K562 (cell line): ENCODE data around the gene DRAXIN. TPM values are rescaled to one million over a fixed set of nuclear protein-coding genes. Genes with fewer than 3 reads are reported as not detected.

Experiments
- BCOR ChIP-seq: fragments of 450-650 bp; IDR thresholded peaks from 2 replicates; pipeline ENCODE4 v1.6.1; 2016
- ETV5 ChIP-seq: sonication (generic); formaldehyde crosslinking; IDR thresholded peaks from 2 replicates; pipeline ENCODE4 v1.4.0; 2020; ENCODE audit warnings: low read depth, mild to moderate bottlenecking, missing genetic modification reagents
- HOXB6 ChIP-seq: fragments of 250-450 bp; sonication (Bioruptor Pico); IDR thresholded peaks from 2 replicates; pipeline ENCODE4 v1.5.1; 2022; ENCODE audit warnings: mild to moderate bottlenecking, borderline replicate concordance
- ILF3 ChIP-seq: fragments of 450-650 bp; IDR thresholded peaks from 2 replicates; pipeline ENCODE4 v1.6.1; 2018; ENCODE audit warnings: antibody characterized with exemption, mild to moderate bottlenecking, moderate library complexity, borderline replicate concordance
- PHTF2 ChIP-seq: fragments of 250-450 bp; sonication (Bioruptor Pico); IDR thresholded peaks from 2 replicates; pipeline ENCODE4 v1.5.0; 2021; ENCODE audit warnings: mild to moderate bottlenecking
- polyA plus RNA-seq, 8 experiments: library from polyadenylated mRNA; depleted of rRNA in 4 of 8; stranded (reverse) in 5 of 8; unstranded in 3 of 8; fragments of >200 nt; fragmentation: Nextera tagmentation in 2 of 8; fragmentation: Illumina TruSeq in 1 of 8; extraction: Ambion mirVana in 2 of 8; extraction: Trizol in 1 of 8; gene quantifications; 2 replicates each; pipeline versions ENCODE4 v1.2.1 to v1.2.3, GENCODE V29; 2011 to 2014; ENCODE audit warnings: inconsistent platforms in 1 of 8, missing spikeins in 1 of 8
- total RNA-seq, 7 experiments: library from RNA; depleted of rRNA in 6 of 7; stranded (reverse); fragments of >200 nt in 6 of 7; fragmentation: Illumina TruSeq in 2 of 7; extraction: Trizol in 2 of 7; gene quantifications; 2 replicates each; pipeline versions ENCODE4 v1.2.1 to v1.2.3, GENCODE V29; 2011 to 2021; ENCODE audit warnings: low replicate concordance in 1 of 7
- TF ChIP-seq, protein P1 (sequence below): sonication (generic); formaldehyde crosslinking; IDR thresholded peaks from 2 replicates; pipeline ENCODE4 v1.8.0; 2022; ENCODE audit warnings: mild to moderate bottlenecking, missing genetic modification reagents
- TF ChIP-seq, protein P2 (sequence below): fragments of 450-650 bp; IDR thresholded peaks from 2 replicates; pipeline ENCODE4 v1.6.1; 2016; ENCODE audit warnings: mild to moderate bottlenecking, moderate library complexity
- TF ChIP-seq, protein P3 (sequence below), 3 experiments: IDR thresholded peaks in 2 of 3; conservative IDR thresholded peaks in 1 of 3; 2 replicates each; pipeline ENCODE4 v1.5.1; 2011 to 2012; ENCODE audit warnings: low read length in 3 of 3, mild to moderate bottlenecking in 3 of 3, control low read depth in 2 of 3, improper control_type of control experiment in 1 of 3, inconsistent platforms in 1 of 3, low read depth in 1 of 3, mixed read lengths in 1 of 3, moderate library complexity in 1 of 3; ENCODE audit not compliant: insufficient read depth in 2 of 3
- TF ChIP-seq, protein P4 (sequence below): IDR thresholded peaks from 2 replicates; pipeline ENCODE4 v1.6.1; 2011; ENCODE audit not compliant: insufficient read length; ENCODE audit errors: extremely low read depth

DRAXIN gene
- total and polyA plus RNA-seq, 9 of the 15 experiments (the other 6 are each of a cell fraction or from before 2014, with no cell fraction given), result 0.01 to 0.04 (median 0.01) TPM; not detected in 6

DNA sequence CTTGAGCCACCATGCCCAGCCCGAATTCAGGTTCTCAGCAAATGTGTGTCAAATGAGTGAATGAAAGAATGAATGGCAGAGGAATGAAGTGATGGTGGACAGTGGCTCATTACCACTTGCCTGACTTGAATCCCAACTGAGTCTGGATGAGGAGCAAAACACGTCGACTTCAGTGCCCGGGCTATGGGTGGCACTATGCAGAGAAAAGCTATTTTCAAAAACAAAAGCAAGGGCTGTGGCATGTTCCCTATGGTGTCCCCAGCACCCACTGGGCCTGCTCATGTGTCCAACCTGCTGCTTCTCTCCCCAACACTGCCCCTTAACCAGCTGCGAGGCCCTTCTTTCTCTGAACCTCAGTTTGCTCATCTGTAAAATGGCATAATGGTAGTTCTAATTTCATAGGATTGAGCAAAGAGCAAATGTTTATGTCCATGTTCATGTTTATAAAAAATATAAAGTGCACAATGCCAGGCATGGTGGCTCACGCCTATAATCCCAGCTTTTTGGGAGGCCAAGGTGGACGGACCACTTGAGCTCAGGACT is 6.2 kb upstream of the DRAXIN start (continued):
- TF ChIP-seq, protein P1, sequence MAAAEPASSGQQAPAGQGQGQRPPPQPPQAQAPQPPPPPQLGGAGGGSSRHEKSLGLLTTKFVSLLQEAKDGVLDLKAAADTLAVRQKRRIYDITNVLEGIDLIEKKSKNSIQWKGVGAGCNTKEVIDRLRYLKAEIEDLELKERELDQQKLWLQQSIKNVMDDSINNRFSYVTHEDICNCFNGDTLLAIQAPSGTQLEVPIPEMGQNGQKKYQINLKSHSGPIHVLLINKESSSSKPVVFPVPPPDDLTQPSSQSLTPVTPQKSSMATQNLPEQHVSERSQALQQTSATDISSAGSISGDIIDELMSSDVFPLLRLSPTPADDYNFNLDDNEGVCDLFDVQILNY (CRISPR knock-in tag), result no peak
- TF ChIP-seq, protein P2, sequence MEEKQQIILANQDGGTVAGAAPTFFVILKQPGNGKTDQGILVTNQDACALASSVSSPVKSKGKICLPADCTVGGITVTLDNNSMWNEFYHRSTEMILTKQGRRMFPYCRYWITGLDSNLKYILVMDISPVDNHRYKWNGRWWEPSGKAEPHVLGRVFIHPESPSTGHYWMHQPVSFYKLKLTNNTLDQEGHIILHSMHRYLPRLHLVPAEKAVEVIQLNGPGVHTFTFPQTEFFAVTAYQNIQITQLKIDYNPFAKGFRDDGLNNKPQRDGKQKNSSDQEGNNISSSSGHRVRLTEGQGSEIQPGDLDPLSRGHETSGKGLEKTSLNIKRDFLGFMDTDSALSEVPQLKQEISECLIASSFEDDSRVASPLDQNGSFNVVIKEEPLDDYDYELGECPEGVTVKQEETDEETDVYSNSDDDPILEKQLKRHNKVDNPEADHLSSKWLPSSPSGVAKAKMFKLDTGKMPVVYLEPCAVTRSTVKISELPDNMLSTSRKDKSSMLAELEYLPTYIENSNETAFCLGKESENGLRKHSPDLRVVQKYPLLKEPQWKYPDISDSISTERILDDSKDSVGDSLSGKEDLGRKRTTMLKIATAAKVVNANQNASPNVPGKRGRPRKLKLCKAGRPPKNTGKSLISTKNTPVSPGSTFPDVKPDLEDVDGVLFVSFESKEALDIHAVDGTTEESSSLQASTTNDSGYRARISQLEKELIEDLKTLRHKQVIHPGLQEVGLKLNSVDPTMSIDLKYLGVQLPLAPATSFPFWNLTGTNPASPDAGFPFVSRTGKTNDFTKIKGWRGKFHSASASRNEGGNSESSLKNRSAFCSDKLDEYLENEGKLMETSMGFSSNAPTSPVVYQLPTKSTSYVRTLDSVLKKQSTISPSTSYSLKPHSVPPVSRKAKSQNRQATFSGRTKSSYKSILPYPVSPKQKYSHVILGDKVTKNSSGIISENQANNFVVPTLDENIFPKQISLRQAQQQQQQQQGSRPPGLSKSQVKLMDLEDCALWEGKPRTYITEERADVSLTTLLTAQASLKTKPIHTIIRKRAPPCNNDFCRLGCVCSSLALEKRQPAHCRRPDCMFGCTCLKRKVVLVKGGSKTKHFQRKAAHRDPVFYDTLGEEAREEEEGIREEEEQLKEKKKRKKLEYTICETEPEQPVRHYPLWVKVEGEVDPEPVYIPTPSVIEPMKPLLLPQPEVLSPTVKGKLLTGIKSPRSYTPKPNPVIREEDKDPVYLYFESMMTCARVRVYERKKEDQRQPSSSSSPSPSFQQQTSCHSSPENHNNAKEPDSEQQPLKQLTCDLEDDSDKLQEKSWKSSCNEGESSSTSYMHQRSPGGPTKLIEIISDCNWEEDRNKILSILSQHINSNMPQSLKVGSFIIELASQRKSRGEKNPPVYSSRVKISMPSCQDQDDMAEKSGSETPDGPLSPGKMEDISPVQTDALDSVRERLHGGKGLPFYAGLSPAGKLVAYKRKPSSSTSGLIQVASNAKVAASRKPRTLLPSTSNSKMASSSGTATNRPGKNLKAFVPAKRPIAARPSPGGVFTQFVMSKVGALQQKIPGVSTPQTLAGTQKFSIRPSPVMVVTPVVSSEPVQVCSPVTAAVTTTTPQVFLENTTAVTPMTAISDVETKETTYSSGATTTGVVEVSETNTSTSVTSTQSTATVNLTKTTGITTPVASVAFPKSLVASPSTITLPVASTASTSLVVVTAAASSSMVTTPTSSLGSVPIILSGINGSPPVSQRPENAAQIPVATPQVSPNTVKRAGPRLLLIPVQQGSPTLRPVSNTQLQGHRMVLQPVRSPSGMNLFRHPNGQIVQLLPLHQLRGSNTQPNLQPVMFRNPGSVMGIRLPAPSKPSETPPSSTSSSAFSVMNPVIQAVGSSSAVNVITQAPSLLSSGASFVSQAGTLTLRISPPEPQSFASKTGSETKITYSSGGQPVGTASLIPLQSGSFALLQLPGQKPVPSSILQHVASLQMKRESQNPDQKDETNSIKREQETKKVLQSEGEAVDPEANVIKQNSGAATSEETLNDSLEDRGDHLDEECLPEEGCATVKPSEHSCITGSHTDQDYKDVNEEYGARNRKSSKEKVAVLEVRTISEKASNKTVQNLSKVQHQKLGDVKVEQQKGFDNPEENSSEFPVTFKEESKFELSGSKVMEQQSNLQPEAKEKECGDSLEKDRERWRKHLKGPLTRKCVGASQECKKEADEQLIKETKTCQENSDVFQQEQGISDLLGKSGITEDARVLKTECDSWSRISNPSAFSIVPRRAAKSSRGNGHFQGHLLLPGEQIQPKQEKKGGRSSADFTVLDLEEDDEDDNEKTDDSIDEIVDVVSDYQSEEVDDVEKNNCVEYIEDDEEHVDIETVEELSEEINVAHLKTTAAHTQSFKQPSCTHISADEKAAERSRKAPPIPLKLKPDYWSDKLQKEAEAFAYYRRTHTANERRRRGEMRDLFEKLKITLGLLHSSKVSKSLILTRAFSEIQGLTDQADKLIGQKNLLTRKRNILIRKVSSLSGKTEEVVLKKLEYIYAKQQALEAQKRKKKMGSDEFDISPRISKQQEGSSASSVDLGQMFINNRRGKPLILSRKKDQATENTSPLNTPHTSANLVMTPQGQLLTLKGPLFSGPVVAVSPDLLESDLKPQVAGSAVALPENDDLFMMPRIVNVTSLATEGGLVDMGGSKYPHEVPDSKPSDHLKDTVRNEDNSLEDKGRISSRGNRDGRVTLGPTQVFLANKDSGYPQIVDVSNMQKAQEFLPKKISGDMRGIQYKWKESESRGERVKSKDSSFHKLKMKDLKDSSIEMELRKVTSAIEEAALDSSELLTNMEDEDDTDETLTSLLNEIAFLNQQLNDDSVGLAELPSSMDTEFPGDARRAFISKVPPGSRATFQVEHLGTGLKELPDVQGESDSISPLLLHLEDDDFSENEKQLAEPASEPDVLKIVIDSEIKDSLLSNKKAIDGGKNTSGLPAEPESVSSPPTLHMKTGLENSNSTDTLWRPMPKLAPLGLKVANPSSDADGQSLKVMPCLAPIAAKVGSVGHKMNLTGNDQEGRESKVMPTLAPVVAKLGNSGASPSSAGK, result no peak
- TF ChIP-seq PHTF2 (no peak), ILF3 (no peak), HOXB6 (no peak), ETV5 (CRISPR knock-in tag) (no peak), BCOR (peak; percentile 89)
- TF ChIP-seq, protein P3, sequence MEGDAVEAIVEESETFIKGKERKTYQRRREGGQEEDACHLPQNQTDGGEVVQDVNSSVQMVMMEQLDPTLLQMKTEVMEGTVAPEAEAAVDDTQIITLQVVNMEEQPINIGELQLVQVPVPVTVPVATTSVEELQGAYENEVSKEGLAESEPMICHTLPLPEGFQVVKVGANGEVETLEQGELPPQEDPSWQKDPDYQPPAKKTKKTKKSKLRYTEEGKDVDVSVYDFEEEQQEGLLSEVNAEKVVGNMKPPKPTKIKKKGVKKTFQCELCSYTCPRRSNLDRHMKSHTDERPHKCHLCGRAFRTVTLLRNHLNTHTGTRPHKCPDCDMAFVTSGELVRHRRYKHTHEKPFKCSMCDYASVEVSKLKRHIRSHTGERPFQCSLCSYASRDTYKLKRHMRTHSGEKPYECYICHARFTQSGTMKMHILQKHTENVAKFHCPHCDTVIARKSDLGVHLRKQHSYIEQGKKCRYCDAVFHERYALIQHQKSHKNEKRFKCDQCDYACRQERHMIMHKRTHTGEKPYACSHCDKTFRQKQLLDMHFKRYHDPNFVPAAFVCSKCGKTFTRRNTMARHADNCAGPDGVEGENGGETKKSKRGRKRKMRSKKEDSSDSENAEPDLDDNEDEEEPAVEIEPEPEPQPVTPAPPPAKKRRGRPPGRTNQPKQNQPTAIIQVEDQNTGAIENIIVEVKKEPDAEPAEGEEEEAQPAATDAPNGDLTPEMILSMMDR (IDR thresholded peaks at IDR 0.05 in 2 of 3, conservative IDR thresholded peaks at IDR 0.05 in 1 of 3; ENCODE audit: insufficient read depth in 2 of 3, low read depth in 1 of 3, low read length in 3 of 3), result peak in 2 of 3 experiments; percentile 6 to 36; a peak in 1 of 6 replicates
- TF ChIP-seq, protein P4, sequence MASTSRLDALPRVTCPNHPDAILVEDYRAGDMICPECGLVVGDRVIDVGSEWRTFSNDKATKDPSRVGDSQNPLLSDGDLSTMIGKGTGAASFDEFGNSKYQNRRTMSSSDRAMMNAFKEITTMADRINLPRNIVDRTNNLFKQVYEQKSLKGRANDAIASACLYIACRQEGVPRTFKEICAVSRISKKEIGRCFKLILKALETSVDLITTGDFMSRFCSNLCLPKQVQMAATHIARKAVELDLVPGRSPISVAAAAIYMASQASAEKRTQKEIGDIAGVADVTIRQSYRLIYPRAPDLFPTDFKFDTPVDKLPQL, result no peak
- TF ChIP-seq, all 486 proteins: peak for 5
